Motor neuron (in vitro differentiated cells): ENCODE data around the gene TRANK1. TPM values are rescaled to one million over a fixed set of nuclear protein-coding genes. Genes with fewer than 3 reads are reported as not detected.
"Not testable (repeated sequence)": the region's sequence is repeated elsewhere in the genome, so short reads cannot be mapped to it uniquely, and the experiment has no call there.

ENCODE experiments used
- ATAC-seq, 8 experiments: fragments of 200-7000 bp; cut with Tn5 transposase; replicated peaks in 6 of 8; 2 replicates each; pipeline ENCODE4 v1.8.0; 2021; ENCODE audit warnings: mild to moderate bottlenecking in 8 of 8, moderate library complexity in 8 of 8
- H3K27ac ChIP-seq, 2 donors: fragments of 250-450 bp; sonication (Bioruptor Pico); 2 replicates each; pipeline ENCODE4 v1.9.0; 2021; ENCODE audit warnings: antibody characterized with exemption in 2 of 2, mild to moderate bottlenecking in 2 of 2, moderate library complexity in 1 of 2
- H3K4me1 ChIP-seq, 2 donors: fragments of 250-450 bp; sonication (Bioruptor Pico); replicated peaks in 1 of 2; 2 replicates each; pipeline ENCODE4 v1.6.1; 2021; ENCODE audit warnings: antibody characterized with exemption in 2 of 2, mild to moderate bottlenecking in 2 of 2, moderate library complexity in 1 of 2
- H3K4me3 ChIP-seq, 5 donors: fragments of 250-450 bp; sonication (Bioruptor Pico); 2 replicates each; pipeline ENCODE4 v1.9.0; 2021; ENCODE audit warnings: antibody characterized with exemption in 5 of 5, mild to moderate bottlenecking in 5 of 5, moderate library complexity in 4 of 5
- WGBS, 10 experiments: fragments of 450-650 bp; shearing (Covaris generic); methylation state at CpG; one replicate each; pipeline ENCODE4 v1.0.0; 2022; 5-methylcytosine and 5-hydroxymethylcytosine counted together
- in situ Hi-C, 9 experiments: fragments of 400-800 bp; cut with MboI; loops; one replicate each; pipeline ENCODE4 v1.15.0; 2021; ENCODE audit warnings: low sequenced_read_pairs in 9 of 9, low pct_unique_long_range_greater_than_20kb in 2 of 9; ENCODE audit not compliant: unreplicated experiment in 9 of 9
- total RNA-seq, 8 experiments: library from RNA; unstranded; fragments of 300-600 nt; gene quantifications; 2 replicates each; pipeline versions ENCODE4 v1.2.3 to v1.2.4, GENCODE V29; 2022

The TRANK1 gene
- total RNA-seq, 8 experiments from 2014 or later = 0.37 to 22.8 (median 2.0) TPM

DNA sequence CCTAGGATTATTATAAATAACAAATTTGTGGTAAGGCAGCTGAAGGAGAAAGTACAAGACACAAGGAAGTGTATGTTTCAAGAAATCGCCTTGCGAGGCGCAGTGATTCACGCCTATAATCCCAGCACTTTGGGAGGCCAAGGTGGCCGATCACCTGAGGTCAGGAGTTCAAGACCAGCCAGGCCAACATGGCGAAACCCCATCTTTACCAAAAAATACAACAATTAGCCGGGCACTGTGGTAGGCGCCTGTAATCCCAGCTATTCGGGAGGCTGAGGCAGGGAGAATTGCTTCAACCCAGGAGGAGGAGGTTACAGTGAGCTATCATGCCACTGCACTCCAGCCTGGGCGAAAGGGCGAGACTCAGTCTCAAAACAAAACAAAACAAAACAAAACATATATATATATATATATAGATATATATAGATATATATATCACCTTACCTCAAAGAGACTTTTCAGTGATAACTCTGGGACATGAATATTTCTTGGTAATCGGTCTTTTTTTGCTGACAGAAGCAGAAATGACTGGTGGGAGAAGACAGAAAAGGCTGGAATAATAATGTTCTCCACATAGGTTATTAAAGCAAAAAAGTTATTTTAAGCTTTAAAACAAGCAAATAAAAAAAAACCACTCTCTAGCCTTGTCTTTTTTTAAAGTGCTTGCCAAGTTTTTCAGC is 52.3 kb downstream of the TRANK1 start:
- no peak for ATAC-seq
- Histone ChIP-seq H3K4me3 (no peak overlapping the region), H3K4me1 (no peaks in the 10 kb centered on the region), H3K27ac (no peak overlapping the region)
- in situ Hi-C loops = no loop called here
- WGBS, 10 experiments = 80 to 100% (median 91%) methylated on average over 1 to 9 of the region's 12 CpGs

DNA sequence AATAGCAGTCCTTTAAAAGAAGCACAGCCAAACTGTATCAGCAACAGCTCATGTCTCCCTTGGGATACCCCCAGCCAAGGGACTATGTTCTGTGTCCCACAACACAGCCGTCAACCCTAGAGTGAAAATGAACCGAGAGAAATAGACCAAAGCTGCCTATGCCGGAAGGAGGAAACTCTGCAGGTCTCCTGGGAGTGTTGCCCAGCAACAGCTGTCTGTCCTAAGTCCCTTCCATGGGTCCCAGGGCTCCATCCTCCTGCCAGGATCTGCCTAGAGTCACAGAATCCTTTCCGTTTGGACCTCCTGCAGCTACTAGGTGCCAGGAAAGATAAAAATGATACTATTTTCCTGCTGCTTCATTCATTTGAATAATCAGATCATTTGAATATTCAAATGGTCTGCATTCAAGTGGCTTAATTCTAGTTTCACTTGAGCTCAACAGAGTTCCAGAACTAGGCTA is 53.1 kb downstream of the TRANK1 start:
- ATAC-seq = peak in 4 of 8 experiments; percentile 53 to 70 (median 61)
- in situ Hi-C loops = no loop called here
- 25 to 72% (median 44%) methylated on average over 2 to 4 of the region's 4 CpGs; no CpG with 5 or more reads in 5 of the 10 experiments for WGBS, 10 experiments
- no peak overlapping the region for H3K27ac ChIP-seq
- no peaks in the 10 kb centered on the region for H3K4me1 ChIP-seq
- no peak overlapping the region for H3K4me3 ChIP-seq

DNA sequence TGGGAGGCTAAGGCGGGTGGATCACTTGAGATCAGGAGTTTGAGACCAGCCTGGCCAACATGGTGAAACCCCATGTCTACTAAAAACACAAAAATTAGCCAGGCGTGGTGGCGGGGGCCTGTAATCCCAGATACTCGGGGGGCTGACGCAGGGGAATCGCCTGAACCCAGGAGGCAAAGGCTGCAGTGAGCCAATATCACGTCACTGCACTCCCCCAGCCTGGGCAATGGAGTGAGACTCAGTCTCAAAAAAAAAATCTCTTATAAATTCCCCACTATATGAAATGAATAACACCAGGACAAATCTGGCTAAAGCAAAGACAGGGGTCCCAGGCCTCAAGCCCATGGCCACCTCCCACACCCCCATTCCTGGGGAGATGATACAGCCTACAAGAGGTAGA is 53.8 kb downstream of the TRANK1 start:
- in situ Hi-C loops, H3K4me3 ChIP-seq, ATAC-seq, H3K4me1 ChIP-seq, H3K27ac ChIP-seq: not testable (repeated sequence)
- WGBS, 10 experiments = 67 to 93% methylated on average over 3 of the region's 7 CpGs; no CpG with 5 or more reads in 8 of the 10 experiments

DNA sequence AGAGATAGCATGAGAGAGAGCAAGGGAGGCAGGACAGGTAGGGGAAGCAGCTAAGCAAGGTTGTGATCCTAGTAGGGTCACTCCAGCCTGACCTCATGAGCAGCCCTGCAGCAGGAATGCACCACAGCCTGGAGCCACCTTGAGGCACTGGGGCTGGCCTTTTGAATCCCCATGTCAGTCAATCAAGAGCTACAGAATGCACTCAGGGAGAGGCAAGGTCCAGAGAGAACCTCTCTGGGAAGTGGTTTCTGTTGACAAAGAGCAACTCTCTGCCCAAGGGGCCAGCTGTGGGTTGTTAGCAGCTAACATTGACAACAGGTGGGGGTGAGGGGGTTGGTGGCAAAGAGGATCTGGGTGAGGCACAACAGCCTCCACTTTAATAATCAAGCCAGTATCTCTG is 54.6 kb downstream of the TRANK1 start:
- no peak overlapping the region for H3K27ac ChIP-seq
- H3K4me3 ChIP-seq = no peak overlapping the region
- in situ Hi-C loops = no loop called here
- H3K4me1 ChIP-seq = no peaks in the 10 kb centered on the region
- no peak for ATAC-seq

DNA sequence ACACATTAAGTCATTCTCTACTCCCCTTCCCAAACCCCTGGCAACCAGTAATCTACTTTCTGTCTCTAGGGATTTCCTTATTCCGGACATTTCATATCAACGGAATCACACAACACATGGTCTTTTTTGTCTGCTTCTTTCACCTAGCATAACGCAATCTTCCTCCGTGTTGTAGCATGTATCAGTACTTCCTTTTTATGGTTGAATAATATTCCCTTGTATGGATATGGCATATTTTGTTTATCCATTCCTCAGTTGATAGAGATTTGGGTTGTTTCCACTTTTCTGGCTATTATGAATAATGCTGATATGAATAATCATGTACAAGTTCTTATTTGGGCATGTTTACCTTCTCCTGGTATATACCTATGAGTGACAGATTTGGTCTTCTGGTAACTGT is 63.1 kb downstream of the TRANK1 start:
- no peak overlapping the region for H3K4me3 ChIP-seq
- H3K4me1 ChIP-seq = no peaks in the 10 kb centered on the region
- no peak overlapping the region for H3K27ac ChIP-seq
- in situ Hi-C loops = no loop called here
- ATAC-seq = no peak
- WGBS, 10 experiments = 78 to 100% (median 93%) methylated on average over 1 to 4 of the region's 4 CpGs; no CpG with 5 or more reads in 4 of the 10 experiments

DNA sequence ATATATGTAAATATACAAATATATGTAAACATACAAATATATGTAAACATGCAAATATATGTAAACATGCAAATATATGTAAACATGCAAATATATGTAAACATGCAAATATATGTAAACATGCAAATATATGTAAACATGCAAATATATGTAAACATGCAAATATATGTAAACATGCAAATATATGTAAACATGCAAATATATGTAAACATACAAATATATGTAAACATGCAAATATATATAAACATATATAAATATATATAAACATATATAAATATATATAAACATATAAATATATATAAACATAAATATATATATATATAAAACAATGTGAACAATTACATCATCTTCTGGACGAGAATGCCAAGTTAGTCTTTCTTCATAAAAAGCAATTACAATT is 65.0 kb downstream of the TRANK1 start:
- H3K4me3 ChIP-seq, H3K27ac ChIP-seq, ATAC-seq, in situ Hi-C loops, H3K4me1 ChIP-seq: not testable (repeated sequence)
- 100% methylated on average over 1 of the region's 1 CpG; no CpG with 5 or more reads in 7 of the 10 experiments for WGBS, 10 experiments

DNA sequence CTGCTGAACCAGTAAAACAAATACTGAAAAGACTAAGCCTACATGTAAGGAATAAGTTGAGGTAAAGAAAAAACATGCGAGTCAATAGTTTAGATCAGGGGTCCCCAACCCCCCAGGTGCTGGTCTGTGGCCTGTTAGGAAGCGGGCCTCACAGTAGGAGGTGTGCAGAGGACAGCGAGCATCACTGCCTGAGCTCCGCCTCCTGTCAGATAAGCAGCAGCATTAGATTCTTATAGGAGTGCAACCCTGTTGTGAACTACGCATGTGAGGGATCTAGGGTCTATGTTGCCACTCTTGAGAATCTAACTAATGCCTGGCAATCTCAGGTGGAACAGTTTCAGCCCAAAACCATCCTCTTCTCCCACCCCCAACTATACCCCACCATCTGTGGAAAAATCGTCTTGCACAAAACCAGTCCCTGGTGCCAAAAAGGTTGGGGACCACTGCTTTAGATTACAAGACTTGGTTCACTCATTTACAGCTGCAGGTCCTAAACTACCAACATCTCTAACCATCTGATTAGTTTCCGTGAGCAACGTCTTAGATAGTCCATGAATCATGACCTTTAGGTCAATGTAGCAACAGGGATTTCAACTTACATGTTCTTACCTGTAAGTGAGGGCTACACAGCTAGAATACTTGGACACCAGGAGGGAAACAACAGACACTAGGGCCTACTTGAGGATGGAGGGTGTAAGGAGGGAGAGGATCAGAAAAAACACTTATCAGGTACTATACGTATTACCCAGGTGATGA is 66.7 kb downstream of the TRANK1 start:
- Histone ChIP-seq H3K27ac (no peak overlapping the region), H3K4me3 (no peak overlapping the region), H3K4me1 (no peaks in the 10 kb centered on the region)
- in situ Hi-C loops = no loop called here
- WGBS, 10 experiments = 71 to 100% (median 82%) methylated on average over 1 to 7 of the region's 9 CpGs; no CpG with 5 or more reads in 1 of the 10 experiments
- no peak for ATAC-seq

DNA sequence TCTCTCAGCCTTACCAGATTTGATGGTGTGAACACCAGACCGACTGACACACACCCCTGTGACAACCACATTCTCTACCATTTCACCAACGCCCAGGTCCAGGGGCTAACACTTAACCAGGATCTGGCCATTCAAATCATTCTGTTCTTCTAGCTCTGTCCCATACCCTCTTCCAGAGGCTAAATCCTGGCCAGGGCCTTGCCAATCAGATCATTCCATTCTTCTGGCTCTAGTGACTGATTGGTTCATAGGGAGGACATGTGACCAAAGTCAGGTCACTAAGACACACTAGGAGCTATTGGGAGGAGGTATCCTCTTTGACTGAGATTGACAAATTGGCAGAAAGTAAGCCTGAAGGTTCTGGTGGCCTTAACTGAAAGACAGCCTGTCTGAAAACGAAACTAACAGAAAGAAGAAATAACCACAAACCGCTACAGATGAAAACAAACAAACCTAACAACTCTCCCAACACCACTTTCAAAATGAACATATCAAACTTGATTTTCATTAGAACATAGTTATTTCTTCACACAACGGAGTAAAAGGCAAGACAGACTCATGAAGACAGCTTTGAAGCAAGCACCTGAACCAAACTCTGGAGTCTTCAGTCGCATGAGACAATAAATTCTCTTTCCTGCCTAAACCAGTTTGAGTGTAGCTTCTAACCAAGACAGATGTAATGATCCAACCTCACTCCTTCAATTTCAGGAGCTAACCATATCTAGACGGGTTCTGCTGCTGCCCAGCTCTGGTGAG is 68.5 kb downstream of the TRANK1 start:
- no peak for ATAC-seq
- Histone ChIP-seq H3K4me1 (no peaks in the 10 kb centered on the region), H3K4me3 (no peak overlapping the region), H3K27ac (no peak overlapping the region)
- WGBS, 10 experiments = 63 to 100% (median 80%) methylated on average over 1 to 7 of the region's 7 CpGs
- in situ Hi-C loops = no loop called here

DNA sequence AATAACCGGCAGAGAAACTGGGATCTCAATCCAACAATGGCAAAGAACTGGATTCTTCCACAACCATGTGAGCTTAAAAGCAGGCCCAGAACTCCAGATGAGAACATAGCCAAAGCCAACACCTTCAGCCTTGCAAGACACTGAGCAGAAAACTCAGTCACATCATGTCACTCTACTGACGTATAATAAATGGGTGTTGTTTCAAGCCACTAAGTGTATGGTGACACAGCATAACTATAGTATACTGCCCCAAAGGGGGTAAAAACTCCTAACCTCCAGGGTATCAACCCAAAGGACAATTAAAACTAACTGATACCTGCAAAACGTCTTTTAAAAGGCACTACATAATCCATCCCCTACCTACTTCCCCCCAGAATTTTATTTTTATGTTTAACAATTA is 69.5 kb downstream of the TRANK1 start:
- no peak for ATAC-seq
- in situ Hi-C loops = no loop called here
- Histone ChIP-seq H3K4me1 (no peaks in the 10 kb centered on the region), H3K27ac (no peak overlapping the region), H3K4me3 (no peak overlapping the region)
- WGBS, 10 experiments = 33 to 100% (median 95%) methylated on average over 1 to 3 of the region's 3 CpGs

DNA sequence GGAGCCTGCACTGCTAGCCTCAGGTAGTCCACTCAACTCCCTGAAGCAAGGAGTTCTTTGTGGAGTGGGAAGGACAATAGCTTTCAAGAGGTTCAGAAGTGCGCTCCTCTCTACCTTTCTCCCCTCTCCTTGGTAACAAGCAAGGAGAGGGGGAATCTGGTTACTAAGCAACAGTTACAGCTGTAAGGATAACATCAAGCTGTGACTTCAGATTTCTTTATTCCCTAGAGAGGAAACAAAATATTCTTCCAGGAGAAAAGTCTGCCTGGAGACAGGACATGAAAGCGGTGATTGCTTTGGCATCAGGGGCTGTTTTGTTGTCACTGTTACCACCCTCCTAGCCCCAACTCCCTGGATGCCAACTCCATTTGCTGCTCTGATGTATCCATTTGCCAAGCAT is 70.4 kb downstream of the TRANK1 start:
- WGBS, 10 experiments = 60 to 100% (median 90%) methylated on average over 1 to 2 of the region's 2 CpGs; no CpG with 5 or more reads in 3 of the 10 experiments
- in situ Hi-C loops = loop anchor here in 3 of 9 experiments (25.0 kb wide), 1 partner anchor 137 kb away; no protein-coding TSS in a partner anchor
- H3K4me1 ChIP-seq = no peaks in the 10 kb centered on the region
- ATAC-seq = peak in 4 of 8 experiments; percentile 25 to 89 (median 38)
- no peak overlapping the region for H3K4me3 ChIP-seq
- no peak overlapping the region for H3K27ac ChIP-seq

DNA sequence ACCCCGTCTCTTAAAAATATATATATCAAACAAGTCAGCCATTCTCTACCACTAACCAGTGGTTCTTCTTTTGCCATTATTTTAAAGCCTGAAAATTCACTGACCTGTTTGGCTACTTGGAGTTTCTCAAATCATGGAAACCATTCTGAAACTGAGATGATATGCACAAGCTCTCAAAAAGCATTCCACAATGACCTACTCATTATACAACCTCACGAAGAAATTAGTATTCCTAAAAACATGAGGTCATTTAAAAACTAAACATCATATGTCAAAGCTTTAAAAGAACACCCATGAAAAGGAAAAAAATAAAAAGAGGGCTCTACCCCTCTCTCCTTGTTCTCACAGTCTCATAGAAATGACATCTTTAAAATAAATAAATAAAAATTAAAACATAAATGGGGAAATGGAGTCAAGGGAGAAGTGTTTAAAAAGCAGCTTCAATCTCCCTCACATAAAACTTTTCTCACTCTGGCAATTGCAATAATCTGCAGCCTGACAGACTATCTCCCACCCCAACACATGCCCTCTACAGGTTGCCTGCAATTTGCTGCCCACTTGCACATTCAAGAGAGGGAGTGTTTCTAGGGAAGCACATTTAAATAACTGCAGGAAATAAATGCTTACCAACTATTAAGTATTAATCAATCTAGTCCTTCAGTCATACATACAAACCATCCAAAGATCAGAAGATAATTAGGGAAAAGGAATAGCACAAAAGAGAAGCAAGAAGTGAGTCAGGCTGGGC is 73.3 kb downstream of the TRANK1 start:
- H3K4me3 ChIP-seq = no peak overlapping the region

DNA sequence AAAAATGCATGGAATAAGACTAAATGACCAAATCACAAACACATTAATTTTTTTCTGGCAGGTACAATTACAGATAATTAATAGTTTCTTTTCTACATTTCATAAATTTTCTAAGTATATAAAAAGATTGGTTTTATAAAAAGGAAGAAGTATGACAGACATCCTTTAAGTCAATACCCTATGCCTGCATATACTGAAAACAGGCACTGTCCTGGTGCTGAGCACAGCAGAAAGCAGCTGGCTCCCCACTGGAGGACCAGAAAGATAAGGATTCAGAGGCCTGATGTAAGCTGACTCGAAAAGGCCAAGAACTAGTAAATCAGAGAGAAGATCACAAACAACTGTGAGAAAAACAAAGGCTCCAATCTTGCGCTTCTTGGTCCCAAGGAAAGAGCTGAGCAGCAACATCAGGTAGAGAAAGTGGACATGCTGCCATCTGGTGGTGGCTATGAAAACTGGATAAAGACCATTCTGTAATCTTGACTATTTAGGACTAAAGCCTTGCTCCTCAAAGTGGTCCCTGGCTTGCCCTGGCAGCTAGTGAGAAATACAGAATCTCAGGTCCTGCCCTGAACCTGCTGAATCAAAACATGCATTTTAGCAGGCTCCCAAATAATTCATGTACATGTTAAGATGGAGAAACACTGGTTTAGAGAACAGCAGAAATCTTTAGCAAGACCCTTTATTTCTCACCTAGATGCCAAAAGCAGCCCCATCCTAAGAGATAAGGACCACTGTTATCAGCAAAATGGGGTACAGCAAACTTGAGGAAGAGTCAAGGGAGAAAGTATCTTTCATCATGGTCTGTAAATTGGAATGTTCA is 76.0 kb downstream of the TRANK1 start:
- WGBS, 10 experiments = 0 to 43% (median 27%) methylated on average over 1 to 2 of the region's 2 CpGs; no CpG with 5 or more reads in 2 of the 10 experiments
- no peak overlapping the region for H3K27ac ChIP-seq
- peak; percentile 74 to 94 (median 83) for ATAC-seq
- in situ Hi-C loops = loop anchor here in 6 of 9 experiments (5.0 to 25.0 kb wide), 4 partner anchors 124 to 142 kb away; no protein-coding TSS in a partner anchor
- no peak overlapping the region for H3K4me3 ChIP-seq
- peaks cover 2% of the 10 kb centered on the region in 2 donors for H3K4me1 ChIP-seq

More for the DNA sequence above, 73.3 kb downstream of the TRANK1 start:
- ATAC-seq = no peak
- H3K4me1 ChIP-seq = peaks cover 2% of the 10 kb centered on the region in 2 donors
- in situ Hi-C loops = loop anchor here in 3 of 9 experiments (25.0 kb wide), 1 partner anchor 134 kb away; no protein-coding TSS in a partner anchor
- no peak overlapping the region for H3K27ac ChIP-seq
- 0 to 100% (median 60%) methylated on average over 1 to 2 of the region's 2 CpGs; no CpG with 5 or more reads in 1 of the 10 experiments for WGBS, 10 experiments
